D721Med (cell line): ENCODE results near the gene GIPC1.
"Not testable (repeated sequence)": the region's sequence is repeated elsewhere in the genome, so short reads cannot be mapped to it uniquely, and the experiment has no call there.

Source experiments
- DNase-seq: peaks from one replicate; pipeline ENCODE4 v3.0.0; 2011; ENCODE audit warnings: low spot score; ENCODE audit not compliant: insufficient read length
- FAIRE-seq: peaks from 2 replicates; lab custom pipeline; 2011; peaks lifted over from hg19 to GRCh38; lab: Jason Lieb, UNC
- TF ChIP-seq, protein P1 (sequence below): IDR thresholded peaks from 2 replicates; pipeline ENCODE4 v1.5.1; 2012; ENCODE audit warnings: mild to moderate bottlenecking, control low read depth; ENCODE audit not compliant: insufficient read depth; ENCODE audit errors: missing control alignments

GIPC1 gene, protein sequence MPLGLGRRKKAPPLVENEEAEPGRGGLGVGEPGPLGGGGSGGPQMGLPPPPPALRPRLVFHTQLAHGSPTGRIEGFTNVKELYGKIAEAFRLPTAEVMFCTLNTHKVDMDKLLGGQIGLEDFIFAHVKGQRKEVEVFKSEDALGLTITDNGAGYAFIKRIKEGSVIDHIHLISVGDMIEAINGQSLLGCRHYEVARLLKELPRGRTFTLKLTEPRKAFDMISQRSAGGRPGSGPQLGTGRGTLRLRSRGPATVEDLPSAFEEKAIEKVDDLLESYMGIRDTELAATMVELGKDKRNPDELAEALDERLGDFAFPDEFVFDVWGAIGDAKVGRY

DNA sequence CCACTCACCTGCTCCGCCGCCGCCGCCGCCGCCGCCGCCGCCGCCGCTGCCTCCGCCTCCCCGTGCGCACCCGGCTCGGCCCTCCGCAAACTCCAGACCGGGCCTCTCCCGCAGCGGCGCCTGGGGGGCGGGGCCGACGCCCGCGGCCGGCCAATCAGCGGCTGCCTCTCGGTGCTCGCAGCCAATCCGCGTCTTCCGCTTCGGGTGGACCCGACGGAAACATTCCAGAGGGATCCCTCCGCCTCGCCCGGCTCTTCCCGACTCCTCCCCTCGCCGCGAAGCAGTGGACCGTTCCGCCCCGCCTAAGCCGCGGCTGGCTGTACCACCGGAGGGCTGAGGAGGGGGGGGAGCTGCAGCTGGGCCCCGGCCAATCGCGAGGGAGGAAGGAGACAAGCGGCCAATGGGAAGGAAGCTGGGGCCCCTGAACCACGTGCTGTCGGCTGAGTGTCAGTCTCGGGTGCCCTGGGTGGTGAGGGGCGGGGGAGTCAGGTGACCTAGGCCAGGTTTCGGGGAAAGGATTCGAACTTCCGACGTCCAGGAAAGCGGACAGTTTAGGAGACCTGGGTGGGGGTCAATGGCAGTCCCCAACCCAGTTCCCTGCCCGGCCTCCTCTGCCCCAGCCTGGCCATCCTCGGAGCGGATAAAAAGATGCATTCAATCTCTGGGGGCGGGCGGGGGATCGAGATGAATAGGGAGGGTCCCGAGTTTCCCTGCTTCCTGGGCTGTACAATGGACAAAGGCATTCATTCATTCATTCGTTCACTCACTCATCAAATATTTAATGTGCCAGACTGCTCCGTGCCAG lies at the start of gene GIPC1:
Gene GIPC1, minus strand, starts transcription at position 99 of the 805 bp plus-strand sequence. CDS start 13,151 bp downstream, outside the sequence.
- FAIRE-seq (no peak), DNase-seq (peak; percentile 98)
- TF ChIP-seq, protein P1, sequence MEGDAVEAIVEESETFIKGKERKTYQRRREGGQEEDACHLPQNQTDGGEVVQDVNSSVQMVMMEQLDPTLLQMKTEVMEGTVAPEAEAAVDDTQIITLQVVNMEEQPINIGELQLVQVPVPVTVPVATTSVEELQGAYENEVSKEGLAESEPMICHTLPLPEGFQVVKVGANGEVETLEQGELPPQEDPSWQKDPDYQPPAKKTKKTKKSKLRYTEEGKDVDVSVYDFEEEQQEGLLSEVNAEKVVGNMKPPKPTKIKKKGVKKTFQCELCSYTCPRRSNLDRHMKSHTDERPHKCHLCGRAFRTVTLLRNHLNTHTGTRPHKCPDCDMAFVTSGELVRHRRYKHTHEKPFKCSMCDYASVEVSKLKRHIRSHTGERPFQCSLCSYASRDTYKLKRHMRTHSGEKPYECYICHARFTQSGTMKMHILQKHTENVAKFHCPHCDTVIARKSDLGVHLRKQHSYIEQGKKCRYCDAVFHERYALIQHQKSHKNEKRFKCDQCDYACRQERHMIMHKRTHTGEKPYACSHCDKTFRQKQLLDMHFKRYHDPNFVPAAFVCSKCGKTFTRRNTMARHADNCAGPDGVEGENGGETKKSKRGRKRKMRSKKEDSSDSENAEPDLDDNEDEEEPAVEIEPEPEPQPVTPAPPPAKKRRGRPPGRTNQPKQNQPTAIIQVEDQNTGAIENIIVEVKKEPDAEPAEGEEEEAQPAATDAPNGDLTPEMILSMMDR = no peak

DNA sequence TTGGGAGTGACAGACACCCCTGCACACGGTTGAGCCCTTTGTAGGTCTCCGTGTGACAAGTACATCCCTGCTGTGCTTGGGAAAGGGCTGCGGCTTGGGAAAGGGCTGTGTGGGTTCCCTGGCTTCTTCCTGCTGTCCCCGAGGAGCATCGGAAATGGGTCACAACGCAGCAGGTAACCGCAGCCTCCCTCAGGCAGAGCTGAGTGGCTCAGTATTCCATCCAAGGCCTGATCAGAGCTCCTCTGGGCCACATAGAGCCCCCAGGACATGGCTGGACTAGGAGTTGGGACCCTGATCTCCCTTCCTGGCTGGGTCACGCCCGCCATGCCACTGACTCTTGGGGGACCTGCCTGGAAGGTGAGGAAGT lies 49.8 kb upstream of the GIPC1 start:
- TF ChIP-seq, protein P1 = no peak
- DNase-seq (no peak), FAIRE-seq (no peak)

DNA sequence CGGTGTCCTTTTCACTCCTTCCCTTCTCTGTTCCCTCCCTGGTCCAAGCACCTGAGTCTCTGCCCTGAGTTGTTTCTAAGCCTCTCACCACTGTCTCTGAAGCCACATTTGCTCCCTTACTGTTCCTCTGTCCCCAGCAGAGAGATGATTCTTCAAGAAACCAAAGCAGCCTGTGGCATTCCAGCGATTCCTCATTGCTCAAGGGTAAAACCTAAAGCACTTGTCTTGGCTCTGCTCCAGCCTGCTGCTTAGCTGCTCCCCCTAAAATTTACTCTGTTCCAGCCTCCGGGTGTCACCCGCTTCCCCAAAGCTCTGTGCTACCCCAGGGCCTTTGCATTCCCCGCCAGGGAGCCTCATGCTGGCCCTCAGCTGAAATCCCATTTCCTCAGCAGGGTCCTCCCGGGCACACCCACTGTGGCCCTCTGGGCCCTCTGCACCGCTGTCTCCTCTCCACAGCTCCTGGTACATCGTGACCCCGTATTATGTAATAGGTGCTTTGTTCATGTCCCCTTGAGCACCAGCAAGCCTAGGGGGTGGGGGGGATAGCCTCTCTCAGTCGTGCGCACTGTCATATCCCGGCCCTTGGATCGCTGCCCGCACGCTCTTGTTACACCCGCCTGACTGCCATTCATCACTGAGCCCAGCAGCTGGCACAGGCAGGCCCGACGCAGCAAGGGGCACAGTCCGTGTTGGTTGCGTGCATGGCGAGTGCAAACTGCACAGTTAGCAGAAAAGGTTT lies 49.2 kb upstream of the GIPC1 start:
- TF ChIP-seq, protein P1 = no peak
- FAIRE-seq (no peak), DNase-seq (no peak)

DNA sequence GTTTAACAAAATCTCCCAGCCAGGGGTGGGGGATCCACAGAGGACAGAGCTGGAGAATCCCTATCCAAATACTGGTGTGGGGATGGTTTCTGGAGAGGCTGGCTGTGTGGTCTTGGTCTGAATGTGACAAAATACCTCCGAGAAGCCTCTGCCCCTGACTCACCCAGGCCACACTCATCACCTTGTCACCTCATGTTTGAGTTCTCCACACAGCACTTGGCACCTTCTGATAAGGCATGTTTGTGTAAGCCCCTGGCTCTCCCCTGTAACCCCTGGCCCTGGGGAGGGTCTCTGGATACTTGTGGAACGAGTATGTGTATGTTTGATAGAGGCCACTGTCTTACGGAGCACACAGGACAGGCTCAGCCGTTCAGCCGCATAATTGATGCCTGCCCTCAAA lies 48.1 kb upstream of the GIPC1 start:
- TF ChIP-seq, protein P1 = no peak
- DNase-seq (no peak), FAIRE-seq (no peak)

DNA sequence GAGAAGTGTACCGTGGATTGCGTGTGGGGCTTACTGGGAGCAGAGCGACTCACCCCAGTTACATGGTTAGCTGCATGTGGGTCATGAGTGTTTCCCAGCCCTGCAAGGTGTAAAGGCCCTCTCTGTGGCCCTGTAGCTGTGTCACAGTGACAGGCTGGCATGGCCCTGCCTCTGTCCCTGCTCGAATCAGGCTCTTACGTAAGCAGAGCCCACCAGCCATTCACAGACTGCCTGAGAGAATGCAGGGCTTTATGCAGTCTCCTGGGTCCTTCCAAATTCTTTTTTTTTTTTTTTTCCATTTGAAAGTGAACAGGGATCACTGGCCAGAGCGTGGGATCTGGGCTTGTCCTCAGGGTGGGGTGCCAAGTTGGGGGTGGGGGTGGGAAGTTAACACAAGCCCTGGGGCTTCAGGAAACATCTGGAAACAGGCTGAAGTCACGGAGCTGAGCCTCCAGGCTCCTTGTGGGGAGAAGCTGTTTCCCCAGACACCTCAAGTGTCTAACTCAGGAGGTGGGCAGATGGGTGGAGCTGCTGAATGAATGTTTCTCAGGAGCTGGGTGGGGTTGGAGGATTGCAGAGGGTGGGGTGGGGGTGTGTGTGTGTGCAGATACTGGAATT lies 46.9 kb upstream of the GIPC1 start:
- FAIRE-seq (no peak), DNase-seq (no peak)
- TF ChIP-seq, protein P1 = no peak

DNA sequence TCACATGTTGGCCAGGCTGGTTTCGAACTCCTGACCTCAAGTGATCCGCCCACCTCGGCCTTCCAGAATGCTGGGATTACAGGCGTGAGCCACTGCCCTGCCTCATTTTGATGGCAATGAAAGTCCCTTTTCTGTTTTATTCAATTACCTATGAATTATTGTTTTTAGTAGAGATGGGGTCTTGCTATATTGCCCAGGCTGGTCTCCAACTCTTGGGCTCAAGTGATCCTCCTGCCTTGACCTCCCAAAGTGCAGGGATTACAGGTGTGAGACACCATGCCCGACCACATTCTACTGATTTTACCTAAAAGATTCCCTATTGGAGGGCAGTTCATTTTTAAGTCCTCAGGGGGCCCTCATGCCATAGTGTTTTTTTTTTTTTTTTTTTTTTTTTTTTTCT lies 46.1 kb upstream of the GIPC1 start:
- FAIRE-seq, DNase-seq: not testable (repeated sequence)
